HepG2 (cell line): ENCODE measurements around the gene HHATL. TPM values are rescaled to one million over a fixed set of nuclear protein-coding genes. Genes with fewer than 3 reads are reported as not detected.

Experiments
- ELF3 ChIP-seq: IDR thresholded peaks from 2 replicates; pipeline ENCODE4 v1.6.1; 2016; ENCODE audit warnings: missing genetic modification reagents, missing compliant biosample characterization
- POLR2G ChIP-seq: fragments of 200-400 bp; formaldehyde crosslinking; IDR thresholded peaks from 2 replicates; pipeline ENCODE4 v1.6.1; 2018; ENCODE audit warnings: mild to moderate bottlenecking, low read depth, low read length, moderate library complexity
- SALL1 ChIP-seq: sonication (generic); formaldehyde crosslinking; IDR thresholded peaks from 2 replicates; pipeline ENCODE4 v1.8.0; 2022; ENCODE audit warnings: mild to moderate bottlenecking, missing genetic modification reagents
- SMARCE1 ChIP-seq: fragments of 450-650 bp; IDR thresholded peaks from 2 replicates; pipeline ENCODE4 v1.6.1; 2017; ENCODE audit warnings: borderline replicate concordance
- ZFP91 ChIP-seq: sonication (generic); formaldehyde crosslinking; IDR thresholded peaks from 2 replicates; pipeline ENCODE4 v1.9.0; 2022; ENCODE audit warnings: missing genetic modification reagents, mild to moderate bottlenecking, borderline replicate concordance
- ZNF317 ChIP-seq: sonication (generic); formaldehyde crosslinking; IDR thresholded peaks from 2 replicates; pipeline ENCODE4 v1.5.0; 2020; ENCODE audit warnings: mild to moderate bottlenecking, missing genetic modification reagents
- ZNF331 ChIP-seq: sonication (generic); formaldehyde crosslinking; IDR thresholded peaks from 2 replicates; pipeline ENCODE4 v1.4.0; 2020; ENCODE audit warnings: missing genetic modification reagents
- ZNF543 ChIP-seq: sonication (generic); formaldehyde crosslinking; IDR thresholded peaks from 2 replicates; pipeline ENCODE4 v1.4.0; 2020; ENCODE audit warnings: mild to moderate bottlenecking, missing genetic modification reagents
- ZNF607 ChIP-seq: sonication (generic); formaldehyde crosslinking; IDR thresholded peaks from 2 replicates; pipeline ENCODE4 v1.5.1; 2020; ENCODE audit warnings: missing genetic modification reagents, mild to moderate bottlenecking, borderline replicate concordance
- ZNF761 ChIP-seq: sonication (generic); formaldehyde crosslinking; conservative IDR thresholded peaks from 2 replicates; pipeline ENCODE4 v1.4.0; 2020; ENCODE audit warnings: mild to moderate bottlenecking, missing genetic modification reagents
- ZNF777 ChIP-seq: sonication (generic); formaldehyde crosslinking; IDR thresholded peaks from 2 replicates; pipeline ENCODE4 v1.4.0; 2020; ENCODE audit warnings: missing genetic modification reagents
- ZNF790 ChIP-seq: sonication (generic); formaldehyde crosslinking; IDR thresholded peaks from 2 replicates; pipeline ENCODE4 v1.8.0; 2022; ENCODE audit warnings: missing genetic modification reagents, mild to moderate bottlenecking, borderline replicate concordance
- polyA plus RNA-seq, 8 experiments: library from polyadenylated mRNA; depleted of rRNA in 3 of 8; stranded (reverse) in 7 of 8; unstranded in 1 of 8; fragments of >200 nt; fragmentation: Illumina TruSeq in 4 of 8; extraction: Trizol in 4 of 8; gene quantifications; 2 replicates each; pipeline versions ENCODE4 v1.2.1 to v1.2.3, GENCODE V29; 2011 to 2016; ENCODE audit warnings: low read depth in 4 of 8, missing spikeins in 1 of 8, mixed read lengths in 1 of 8; ENCODE audit not compliant: insufficient read depth in 1 of 8
- total RNA-seq, 5 experiments: library from RNA; depleted of rRNA; stranded (reverse); fragments of >200 nt; fragmentation: Illumina TruSeq; extraction: Trizol; gene quantifications; 2 replicates each; pipeline ENCODE4 v1.2.3, GENCODE V29; 2016; ENCODE audit warnings: low read depth in 1 of 5
- TF ChIP-seq, protein P1 (sequence below), 2 experiments: fragments of 450-650 bp in 1 of 2; sonication (generic) in 1 of 2; formaldehyde crosslinking in 1 of 2; IDR thresholded peaks; 2 replicates each; pipeline versions ENCODE4 v1.6.1 to v1.8.0; 2016 to 2022; ENCODE audit warnings: antibody characterized with exemption in 1 of 2, mild to moderate bottlenecking in 1 of 2, missing genetic modification reagents in 1 of 2
- TF ChIP-seq, protein P2 (sequence below): sonication (generic); formaldehyde crosslinking; IDR thresholded peaks from 2 replicates; pipeline ENCODE4 v1.4.0; 2020; ENCODE audit warnings: missing genetic modification reagents

The HHATL gene
- total and polyA plus RNA-seq, 2 of the 13 experiments (the other 11 are each of a cell fraction or from before 2014, with no cell fraction given): 0.26 TPM; not detected in 1

GRCh38 chr3:42654331-42655201 is 48.0 kb downstream of the HHATL start (continued):
- no peak for TF ChIP-seq SMARCE1
- TF ChIP-seq ZNF777 (CRISPR knock-in tag): no peak
- TF ChIP-seq ZFP91 (CRISPR knock-in tag): peak; percentile 98
- TF ChIP-seq ZNF761: peak; percentile 32; the same call in 1 of the 2 replicates
- TF ChIP-seq POLR2G: peak; percentile 24; the same call in 1 of the 2 replicates
- TF ChIP-seq ZNF543 (CRISPR knock-in tag): peak; percentile 70; the same call in 1 of the 2 replicates
- TF ChIP-seq ZNF607: no peak
- TF ChIP-seq, protein P1, sequence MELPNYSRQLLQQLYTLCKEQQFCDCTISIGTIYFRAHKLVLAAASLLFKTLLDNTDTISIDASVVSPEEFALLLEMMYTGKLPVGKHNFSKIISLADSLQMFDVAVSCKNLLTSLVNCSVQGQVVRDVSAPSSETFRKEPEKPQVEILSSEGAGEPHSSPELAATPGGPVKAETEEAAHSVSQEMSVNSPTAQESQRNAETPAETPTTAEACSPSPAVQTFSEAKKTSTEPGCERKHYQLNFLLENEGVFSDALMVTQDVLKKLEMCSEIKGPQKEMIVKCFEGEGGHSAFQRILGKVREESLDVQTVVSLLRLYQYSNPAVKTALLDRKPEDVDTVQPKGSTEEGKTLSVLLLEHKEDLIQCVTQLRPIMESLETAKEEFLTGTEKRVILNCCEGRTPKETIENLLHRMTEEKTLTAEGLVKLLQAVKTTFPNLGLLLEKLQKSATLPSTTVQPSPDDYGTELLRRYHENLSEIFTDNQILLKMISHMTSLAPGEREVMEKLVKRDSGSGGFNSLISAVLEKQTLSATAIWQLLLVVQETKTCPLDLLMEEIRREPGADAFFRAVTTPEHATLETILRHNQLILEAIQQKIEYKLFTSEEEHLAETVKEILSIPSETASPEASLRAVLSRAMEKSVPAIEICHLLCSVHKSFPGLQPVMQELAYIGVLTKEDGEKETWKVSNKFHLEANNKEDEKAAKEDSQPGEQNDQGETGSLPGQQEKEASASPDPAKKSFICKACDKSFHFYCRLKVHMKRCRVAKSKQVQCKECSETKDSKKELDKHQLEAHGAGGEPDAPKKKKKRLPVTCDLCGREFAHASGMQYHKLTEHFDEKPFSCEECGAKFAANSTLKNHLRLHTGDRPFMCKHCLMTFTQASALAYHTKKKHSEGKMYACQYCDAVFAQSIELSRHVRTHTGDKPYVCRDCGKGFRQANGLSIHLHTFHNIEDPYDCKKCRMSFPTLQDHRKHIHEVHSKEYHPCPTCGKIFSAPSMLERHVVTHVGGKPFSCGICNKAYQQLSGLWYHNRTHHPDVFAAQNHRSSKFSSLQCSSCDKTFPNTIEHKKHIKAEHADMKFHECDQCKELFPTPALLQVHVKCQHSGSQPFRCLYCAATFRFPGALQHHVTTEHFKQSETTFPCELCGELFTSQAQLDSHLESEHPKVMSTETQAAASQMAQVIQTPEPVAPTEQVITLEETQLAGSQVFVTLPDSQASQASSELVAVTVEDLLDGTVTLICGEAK (IDR thresholded peaks at IDR 0.05): no peak
- TF ChIP-seq, protein P1 (CRISPR knock-in tag; IDR thresholded peaks at IDR 0.05): peak; percentile 55
- 0 out of 2 replicates have a peak, but pooled peaks have one; percentile 21 for TF ChIP-seq ELF3 (CRISPR knock-in tag)
- TF ChIP-seq SALL1 (CRISPR knock-in tag): peak; percentile 39; the same call in 1 of the 2 replicates
- TF ChIP-seq ZNF317 (CRISPR knock-in tag): 0 out of 2 replicates have a peak, but pooled peaks have one; percentile 24
- TF ChIP-seq ZNF790: peak; percentile 20; the same call in 1 of the 2 replicates
- TF ChIP-seq ZNF331 (CRISPR knock-in tag): peak; percentile 37; the same call in 1 of the 2 replicates
- TF ChIP-seq, protein P2, sequence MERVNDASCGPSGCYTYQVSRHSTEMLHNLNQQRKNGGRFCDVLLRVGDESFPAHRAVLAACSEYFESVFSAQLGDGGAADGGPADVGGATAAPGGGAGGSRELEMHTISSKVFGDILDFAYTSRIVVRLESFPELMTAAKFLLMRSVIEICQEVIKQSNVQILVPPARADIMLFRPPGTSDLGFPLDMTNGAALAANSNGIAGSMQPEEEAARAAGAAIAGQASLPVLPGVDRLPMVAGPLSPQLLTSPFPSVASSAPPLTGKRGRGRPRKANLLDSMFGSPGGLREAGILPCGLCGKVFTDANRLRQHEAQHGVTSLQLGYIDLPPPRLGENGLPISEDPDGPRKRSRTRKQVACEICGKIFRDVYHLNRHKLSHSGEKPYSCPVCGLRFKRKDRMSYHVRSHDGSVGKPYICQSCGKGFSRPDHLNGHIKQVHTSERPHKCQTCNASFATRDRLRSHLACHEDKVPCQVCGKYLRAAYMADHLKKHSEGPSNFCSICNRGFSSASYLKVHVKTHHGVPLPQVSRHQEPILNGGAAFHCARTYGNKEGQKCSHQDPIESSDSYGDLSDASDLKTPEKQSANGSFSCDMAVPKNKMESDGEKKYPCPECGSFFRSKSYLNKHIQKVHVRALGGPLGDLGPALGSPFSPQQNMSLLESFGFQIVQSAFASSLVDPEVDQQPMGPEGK: peak; percentile 79
